Right renal cortex interstitium (tissue), 3 donors: ENCODE measurements around the gene DSE. TPM values are rescaled to one million over a fixed set of nuclear protein-coding genes. Genes with fewer than 3 reads are reported as not detected.

Source experiments
- DNase-seq, 3 donors: peaks; one replicate each; pipeline ENCODE4 v3.0.0-alpha.2; 2013; ENCODE audit warnings: low read depth in 3 of 3, low spot score in 2 of 3
- polyA plus RNA-seq, 3 donors: library from polyadenylated mRNA; unstranded; fragments of 120-200 nt; gene quantifications; one replicate each; pipeline ENCODE4 v1.2.1, GENCODE V29; 2013; ENCODE audit not compliant: insufficient read length in 3 of 3

Gene DSE
- polyA plus RNA-seq, 3 donors: 42.2 to 45.0 (median 43.1) TPM

DNA sequence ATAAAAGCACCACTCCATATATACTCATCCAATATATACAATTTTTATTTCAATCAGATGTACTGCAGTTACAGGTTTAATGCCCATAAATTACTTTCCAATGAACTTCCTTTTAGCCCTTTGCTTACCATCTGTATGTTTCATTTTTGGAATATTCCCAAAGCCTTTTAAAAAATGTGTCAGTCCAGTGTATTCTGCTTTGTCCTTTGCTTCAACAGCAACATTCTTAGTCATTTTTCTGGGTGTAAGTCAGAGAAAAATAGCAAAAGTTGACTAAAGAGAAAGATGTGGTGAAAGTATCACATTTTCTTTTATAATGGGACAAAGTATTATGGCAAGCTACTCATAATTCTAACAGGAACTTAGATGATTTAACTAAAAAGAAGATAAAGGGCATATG, 15.2 kb downstream of the DSE start:
- no peak for DNase-seq

DNA sequence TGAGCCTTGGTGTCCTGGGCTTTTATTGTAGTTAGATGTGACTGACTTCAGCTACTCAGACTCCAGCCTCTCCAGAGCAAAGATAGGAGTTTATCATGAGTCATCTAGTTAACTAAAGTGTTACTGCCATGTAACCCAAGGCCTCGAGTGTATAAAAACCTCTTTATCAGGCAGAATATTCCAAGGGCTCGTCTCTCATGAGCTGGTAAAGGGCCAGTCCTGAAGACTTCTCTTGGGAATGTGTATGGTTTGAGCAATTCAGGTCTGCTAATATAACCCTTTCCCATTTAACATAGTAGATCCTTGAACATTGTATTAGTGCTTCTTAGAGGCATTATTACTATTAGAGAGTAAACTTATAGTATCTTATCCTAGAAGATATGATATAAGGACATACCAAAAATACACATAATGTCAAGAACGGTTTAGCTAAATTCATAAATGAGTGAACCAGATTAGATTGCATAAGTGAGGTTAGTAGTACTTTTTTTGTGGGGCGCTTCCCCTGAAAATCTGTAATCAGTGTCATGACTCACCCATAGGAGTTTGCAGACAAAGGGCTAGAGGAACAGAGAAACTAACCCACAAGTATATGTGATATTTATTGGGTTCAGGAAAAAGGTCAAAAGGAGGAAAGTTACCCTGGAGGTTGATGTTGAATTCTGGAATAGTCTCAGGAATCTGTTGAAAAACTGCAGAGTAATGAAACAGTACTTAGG, 16.0 kb downstream of the DSE start:
- no peak for DNase-seq

DNA sequence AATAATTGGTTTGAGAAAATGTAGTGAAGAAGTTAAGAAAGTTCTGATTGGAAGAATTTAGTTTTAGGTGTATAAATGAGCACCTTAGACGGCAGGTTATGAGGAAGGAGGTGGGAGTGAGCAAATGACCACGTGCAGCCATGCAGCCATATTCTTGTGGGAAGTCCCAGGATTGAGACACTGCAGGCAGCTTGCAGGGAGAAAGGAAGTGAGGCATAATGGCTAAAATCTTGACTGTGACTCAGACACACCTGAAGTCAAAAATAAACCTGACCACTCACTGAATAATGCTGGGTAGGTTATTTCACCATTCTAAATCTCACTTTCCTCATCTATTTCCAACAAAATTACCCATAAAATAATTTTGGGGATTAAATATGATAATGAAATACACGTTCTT, 16.6 kb downstream of the DSE start:
- no peak for DNase-seq

DNA sequence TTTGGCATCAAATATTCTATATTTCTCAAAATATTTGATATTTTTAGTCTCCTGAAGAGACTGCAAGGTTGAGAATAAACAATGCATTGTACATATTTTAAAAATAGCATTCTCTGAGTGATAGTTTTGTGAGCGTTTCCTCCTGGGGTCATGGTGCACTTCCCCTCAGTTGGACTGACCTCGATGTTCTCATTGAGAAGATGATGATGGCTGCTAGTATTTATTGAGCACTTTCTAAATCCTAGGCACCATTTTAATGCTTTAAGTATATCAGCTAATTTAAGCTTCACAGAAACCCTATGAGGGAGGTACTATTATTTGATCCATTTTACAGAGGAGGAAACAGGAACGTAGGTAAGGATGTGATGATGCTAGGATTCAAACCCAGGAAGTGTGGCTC, 18.2 kb downstream of the DSE start:
- no peak for DNase-seq

DNA sequence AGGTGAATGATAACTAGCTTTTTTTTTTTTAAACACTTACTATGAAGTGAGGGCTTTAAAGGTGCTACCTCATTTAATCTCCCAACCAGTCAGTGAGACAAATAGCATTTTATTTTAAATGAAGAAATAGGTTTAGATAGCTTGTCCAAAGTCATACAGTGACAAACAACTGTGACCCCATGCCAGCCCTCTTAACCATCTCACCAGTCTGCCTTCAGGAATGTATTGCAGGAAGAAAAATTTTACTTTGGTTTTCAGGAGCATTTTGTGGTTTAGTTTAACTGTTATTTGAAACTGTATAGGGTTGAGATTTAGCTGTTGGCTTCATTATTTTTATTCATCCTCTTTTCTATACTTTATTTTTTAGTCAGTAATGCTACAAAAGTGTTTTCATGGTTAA, 18.6 kb downstream of the DSE start:
- no peak for DNase-seq

DNA sequence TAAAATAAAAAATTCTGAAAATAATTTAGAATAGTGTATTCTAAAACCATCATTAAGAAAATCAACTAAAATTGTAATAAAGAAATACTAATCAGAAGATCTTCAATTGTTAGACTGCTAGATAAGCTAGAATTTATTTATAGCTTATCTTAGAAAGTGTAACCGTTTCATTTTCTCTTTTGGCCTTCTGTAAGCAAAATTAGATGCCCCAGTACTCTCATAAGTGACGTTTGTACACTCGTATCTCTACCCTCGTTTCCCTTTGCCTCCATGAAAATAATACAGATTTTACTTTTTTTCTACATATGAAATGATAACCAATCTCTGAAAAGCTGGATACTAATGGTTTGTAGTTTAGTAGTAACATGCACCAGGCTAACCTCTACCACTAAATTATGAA, 19.8 kb downstream of the DSE start:
- DNase-seq: no peak

DNA sequence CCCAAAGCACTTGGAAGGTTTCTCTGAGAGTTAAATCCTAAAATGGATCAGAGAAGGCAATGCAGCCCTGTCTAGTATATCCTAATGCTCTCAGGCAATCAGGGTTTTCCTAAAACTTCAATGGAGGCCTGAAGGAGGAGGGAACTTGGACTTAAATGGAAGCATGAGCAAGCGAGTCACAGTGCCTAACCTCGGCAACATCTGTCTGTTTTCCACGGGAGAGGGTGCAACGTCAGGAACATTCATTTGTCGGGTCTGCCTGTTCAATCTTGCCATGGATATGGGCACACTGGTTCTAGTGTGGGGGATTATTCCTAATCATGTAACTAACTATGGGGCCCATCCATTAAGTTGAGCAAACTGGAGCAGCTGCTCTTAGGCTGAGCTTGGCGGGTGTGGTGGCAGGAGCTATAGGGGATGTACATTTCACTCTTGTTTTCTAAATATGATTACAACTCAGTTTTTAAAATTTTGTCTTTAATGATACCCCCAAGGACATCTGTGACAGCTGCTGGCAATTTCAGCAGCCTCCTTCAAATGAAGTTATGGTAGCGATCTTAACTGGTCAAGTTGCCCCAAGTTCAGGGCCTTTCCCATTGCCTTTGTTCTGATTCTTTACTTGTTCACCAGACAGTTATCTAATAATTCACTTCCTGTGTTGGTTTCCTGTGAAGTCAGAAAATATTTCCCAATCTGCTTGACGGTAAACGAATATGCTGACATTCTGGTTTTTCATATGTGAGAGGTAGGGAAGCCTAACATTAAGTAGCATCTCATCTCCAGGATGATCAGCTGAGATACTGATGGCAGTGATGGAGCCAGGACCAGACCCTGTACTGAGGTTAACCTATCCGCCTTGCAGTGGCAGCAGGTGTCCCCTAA, 21.6 kb downstream of the DSE start:
- no peak for DNase-seq

DNA sequence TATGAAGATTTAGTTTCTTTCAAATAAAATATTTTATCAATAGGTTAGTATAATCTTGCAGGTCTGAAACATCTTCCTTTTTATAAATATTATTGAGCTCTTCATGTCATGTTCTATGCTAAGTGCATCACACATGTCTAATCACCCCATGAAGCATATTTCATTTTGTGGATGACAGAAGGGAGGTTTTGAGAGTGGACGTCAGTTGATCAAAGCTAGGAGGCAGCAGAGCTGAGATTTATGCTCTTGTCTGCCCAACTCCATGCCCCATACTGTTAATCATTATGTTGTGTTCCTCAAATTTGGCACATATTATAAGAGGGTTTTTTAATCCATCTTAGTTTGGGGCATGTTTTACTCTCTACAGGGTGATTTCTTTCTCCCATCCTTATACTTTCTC, 22.7 kb downstream of the DSE start:
- no peak for DNase-seq

DNA sequence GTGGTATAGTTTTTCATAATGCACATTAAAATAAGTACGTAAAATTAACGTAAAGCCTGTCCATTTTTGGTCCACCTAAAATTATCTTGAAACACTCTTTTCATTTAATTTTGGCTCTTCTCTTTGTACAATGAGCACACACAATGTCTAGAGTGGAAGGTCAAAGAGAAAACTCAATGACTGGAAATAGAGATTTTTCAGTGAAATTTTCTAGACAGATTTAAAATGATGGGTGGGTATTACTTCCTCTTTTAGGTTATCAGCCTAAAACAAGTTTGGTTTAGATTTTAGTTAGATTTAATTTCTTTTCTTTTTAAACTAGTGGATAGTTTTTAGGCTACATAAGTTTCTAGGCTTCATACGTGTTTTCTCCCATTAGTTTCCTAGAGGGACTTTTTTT, 24.9 kb downstream of the DSE start:
- no peak for DNase-seq

DNA sequence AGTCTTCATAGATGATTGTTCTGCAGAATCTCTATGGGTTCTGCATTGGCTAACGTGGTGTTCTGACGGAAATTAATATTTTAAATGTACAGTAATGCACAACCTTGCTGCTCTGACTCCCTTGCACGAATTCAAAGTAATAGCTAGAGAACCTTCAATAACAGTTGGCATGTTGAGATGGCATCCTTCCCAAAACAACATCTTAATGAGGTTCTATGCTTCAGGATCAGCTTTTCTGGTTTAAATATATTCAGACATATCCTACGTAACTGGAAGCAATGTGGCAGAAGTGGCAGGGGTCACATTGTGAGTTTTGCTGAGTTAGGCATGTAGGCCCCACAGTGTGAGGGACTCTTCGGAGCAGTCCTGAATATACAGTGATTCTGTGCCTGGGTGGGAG, 25.7 kb downstream of the DSE start:
- DNase-seq: no peak

DNA sequence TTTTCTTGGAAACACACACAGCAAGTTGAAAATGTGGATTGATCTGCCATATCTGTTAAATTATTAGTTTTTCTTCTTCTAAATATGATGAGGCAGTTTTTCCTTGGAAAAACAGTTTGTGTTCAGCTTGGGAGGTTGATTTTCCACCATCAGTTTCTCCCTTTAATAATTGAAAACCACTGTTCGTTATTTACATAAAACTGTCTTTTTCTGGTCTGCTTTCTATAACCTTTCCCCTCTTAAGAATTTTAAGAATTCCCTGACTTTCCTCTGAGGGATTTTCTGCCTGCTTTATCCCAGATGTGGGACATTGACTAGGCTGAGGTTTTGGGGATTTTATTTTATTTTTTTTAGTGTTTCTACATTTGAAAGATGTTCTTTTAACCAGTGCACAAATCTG, 27.2 kb downstream of the DSE start:
- DNase-seq: no peak

DNA sequence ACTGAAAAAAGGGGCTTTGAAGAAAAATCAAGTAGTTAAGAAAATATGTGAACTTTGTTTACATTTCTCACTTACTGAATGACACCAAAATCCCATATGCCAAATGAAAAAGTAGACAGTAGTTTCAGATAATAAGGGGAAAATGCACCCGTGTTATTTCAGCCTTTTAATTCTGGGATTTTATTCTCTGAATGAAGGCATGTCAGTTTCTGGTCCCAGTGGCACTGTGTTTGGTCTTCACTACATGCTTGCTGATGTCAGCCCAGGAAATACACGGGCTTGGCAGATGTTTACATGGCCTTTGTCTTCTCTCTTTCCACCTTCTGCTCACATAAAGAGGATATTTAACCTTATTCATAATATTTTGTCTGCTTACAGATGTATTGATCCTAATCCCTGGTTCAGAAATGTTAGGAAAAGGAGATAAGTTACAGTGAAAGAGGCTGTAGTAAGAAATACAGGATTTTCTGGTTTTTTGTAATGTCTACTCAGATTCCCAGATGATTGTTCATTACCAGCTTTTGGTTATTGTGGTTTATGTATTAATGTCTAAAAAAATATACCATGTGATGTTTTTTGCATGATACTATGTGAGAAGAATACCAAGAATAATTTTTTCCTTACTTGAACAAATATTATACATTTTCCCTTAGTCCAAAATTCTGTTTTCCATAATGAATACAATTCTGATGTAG, 27.7 kb downstream of the DSE start:
- DNase-seq: no peak

DNA sequence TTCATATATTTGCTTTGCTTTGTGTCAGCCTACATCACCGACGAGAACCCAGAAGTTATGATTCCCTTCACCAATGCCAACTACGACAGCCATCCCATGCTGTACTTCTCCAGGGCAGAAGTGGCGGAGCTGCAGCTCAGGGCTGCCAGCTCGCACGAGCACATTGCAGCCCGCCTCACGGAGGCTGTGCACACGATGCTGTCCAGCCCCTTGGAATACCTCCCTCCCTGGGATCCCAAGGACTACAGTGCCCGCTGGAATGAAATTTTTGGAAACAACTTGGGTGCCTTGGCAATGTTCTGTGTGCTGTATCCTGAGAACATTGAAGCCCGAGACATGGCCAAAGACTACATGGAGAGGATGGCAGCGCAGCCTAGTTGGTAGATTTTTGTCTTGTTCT, 28.5 kb downstream of the DSE start:
- no peak for DNase-seq

DNA sequence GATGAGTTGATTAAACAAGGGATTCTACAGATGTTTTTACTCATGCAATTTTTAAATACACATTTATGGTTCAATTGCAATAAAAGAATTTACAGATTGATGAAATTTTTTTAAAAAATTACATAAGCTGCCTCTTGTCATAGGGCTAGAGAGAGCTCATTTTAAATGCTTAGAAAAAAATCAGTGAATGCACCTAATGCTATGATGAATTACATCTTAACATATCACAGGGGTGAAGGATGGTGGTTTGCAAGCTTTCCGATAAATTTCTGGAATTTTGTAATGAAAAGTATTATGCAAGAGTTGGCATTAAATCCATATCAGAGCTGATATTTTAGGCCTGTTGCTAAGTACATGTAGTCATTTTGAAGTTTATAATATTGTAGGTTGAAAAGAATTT, 29.6 kb downstream of the DSE start:
- DNase-seq: no peak

DNA sequence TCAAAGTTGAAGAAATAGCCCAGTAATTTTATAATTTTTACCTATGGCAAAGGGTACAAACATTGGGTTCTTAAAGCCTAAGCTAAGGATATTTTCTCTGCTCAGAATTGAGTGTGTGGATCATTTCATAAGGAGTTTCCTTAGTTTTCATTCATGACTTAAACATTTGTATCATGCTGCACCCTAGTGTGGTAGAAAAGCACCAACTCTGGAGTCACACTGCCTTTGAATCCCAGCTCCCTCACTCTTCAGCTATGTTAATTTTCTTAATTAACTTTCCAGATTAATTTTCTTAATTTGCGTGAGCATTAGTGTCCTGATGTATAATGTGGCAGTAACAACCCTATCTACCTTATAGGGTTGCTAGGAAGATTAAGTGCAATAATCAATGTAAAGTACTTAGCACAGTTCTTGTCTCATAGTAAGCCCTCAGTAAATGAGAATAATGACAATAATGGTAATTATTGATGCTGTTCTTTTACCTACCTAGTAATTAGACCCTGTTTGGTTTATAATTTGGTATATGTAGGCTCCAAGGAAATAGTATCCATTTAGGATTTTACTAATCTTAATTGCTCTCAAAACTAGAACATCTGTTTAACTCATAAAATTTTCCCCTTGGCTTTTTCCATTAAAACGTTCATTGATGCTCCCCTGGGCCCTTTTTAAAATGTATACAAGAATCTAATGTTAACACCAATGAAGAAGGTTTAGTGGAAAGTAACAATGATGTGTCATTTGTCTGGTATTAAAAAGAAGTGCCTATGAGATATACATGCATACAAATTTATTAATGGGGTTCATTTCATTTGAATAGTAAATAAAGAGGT, 31.6 kb downstream of the DSE start:
- no peak for DNase-seq

DNA sequence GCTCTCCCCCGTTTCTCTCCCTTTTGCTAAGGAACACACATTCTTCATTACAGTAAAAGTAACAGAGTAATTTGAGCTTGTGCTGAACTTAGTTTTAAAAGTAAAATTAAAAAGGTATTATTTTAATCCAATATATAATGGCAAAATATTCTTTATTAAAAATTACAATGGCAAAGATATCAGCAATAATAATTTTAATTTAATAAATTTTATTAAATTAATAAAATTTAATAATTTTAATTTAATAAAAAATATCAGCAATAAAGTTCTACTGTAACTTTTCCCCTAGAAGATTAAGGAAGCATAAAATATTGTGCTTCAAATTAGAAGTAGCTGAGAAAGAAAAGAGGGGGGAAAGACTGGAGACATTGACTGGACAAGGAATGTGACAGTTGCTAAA, 32.5 kb downstream of the DSE start:
- DNase-seq: no peak

DNA sequence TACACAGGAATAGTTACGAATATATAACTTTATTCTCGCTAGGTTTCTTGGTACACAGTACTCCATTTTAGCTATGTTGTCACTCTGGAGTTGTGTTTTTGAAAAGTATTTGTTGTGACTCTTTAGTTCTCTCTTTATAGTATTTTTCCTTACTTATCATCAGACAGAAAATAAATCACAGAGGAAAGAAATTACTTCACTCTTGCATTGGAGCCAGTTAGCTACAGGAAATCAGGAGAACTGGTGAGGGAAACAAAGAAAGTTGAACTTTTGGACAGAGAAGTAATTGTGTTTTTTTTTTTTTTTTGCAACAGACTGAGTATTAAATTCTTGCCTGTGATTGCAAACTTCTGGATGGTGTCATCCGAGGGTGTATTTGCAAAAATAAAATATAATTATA, 33.9 kb downstream of the DSE start:
- DNase-seq: no peak

DNA sequence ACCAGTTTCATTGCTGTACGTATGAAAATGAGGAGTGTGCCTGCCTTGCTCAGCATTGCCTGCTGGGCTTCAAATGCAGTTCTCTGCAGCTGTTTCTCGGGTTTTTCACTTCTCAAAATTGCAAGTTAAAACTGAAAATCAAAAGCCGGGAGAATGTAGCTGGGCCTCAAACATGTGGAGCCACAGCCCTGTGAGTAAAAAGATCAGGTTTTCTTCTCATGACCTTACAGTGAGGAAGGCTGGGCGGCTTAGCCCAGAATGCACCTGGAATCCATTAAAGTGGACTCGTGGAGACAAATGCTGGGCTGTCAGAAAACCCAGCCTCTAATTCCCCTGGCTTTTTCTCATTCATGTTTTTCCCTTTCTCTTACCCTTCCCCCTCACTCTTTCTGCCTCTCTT, 34.4 kb downstream of the DSE start:
- DNase-seq: no peak

DNA sequence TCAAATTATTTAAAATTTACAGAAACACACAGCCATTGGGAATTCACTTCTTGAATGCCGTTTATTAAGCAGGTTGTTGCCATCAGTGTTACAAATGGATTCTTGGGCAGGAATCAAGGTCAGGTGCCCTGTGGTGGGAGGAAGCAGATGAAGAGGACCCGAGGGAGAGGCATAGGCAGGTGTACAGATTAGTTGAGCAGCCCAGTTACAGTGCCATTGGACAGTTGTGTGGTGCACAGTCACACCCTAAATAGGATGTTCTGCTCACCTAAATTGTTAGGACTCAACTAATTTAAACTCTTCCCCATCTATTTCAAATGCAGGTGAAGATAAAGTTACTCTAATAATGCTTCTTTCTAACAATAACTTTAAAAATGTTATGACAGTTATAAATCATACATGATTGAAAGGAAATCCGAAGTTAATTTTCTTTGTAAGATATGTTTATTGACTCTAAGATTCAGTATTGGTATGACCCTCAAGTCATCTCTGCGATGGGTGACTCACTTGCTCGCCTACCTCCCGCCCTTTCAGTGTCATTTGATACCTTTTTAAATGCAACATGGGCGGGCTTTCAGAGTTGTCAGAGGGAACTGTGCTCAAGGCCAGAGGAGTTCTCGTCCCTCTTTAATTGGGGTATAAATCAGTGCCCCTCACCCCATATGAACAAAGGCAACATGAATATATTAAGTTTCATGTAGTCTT, 35.1 kb downstream of the DSE start:
- DNase-seq: no peak

DNA sequence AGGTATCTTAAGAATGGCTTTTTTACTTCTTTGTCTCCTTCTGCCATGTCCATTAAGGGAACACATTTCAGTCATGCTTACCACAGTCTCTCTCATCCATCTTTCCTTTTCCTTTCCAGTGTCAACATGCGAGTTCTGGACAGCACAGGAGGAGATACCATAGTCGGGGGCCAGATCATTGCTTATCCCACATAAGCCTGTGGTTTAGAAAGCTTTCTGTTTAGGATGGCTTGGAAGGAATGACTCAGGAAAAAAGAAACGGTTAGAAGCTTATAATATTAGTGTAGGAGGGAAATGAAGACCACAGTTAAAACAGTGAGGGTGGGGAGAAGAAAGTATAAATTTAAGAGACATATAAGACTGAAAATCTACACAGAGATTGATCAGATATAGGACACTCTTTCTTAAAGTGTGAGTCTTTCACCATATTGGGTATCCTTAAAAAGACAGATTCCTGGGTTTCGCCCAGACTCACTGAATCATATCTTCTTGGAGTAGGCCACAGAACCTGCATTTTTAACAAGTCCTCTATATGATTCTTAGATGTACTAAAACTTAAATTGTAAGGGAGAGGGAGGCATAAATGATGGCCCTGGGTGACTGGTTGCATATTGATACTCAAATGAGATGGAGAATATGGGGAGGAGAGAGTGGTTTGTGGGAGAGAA, 36.1 kb downstream of the DSE start:
- no peak for DNase-seq
